HEK293 (cell line): ENCODE data around the gene NAA80.

Experiments
- CTCF ChIA-PET: fragments of 350-600 bp; formaldehyde crosslinking; extraction: SDS; loops from one replicate; lab custom pipeline; 2021; ENCODE audit warnings: antibody characterized with exemption; lab: Yijun Ruan, JAX
- POLR2A ChIA-PET: fragments of 300-600 bp; formaldehyde crosslinking; extraction: SDS; loops from one replicate; lab custom pipeline; 2020; ENCODE audit warnings: antibody characterized with exemption, inconsistent platforms; lab: Yijun Ruan, JAX
- H3K27ac ChIP-seq: fragments of 200-500 bp; sonication (Bioruptor generic); 2 replicates; pipeline ENCODE4 v1.5.1; 2014; ENCODE audit warnings: low read depth, low read length, control low read depth, inconsistent platforms; ENCODE audit errors: extremely low read depth
- H3K36me3 ChIP-seq, 2 experiments: fragments of 200-500 bp in 1 of 2; sonication (Bioruptor generic) in 1 of 2; 1 replicate in 1 of 2; 2 replicates in 1 of 2; pipeline ENCODE4 v1.5.1; 2014 to 2017; ENCODE audit warnings: inconsistent platforms in 2 of 2, low read length in 2 of 2; ENCODE audit not compliant: control insufficient read depth in 2 of 2, insufficient read depth in 1 of 2
- H3K4me1 ChIP-seq: fragments of 200-500 bp; sonication (Bioruptor generic); 2 replicates; pipeline ENCODE4 v1.5.1; 2014; ENCODE audit warnings: mild to moderate bottlenecking, low read length, inconsistent platforms; ENCODE audit not compliant: control insufficient read depth, insufficient read depth
- H3K4me3 ChIP-seq: 2 replicates; pipeline ENCODE4 v1.5.1; 2011; ENCODE audit warnings: low read depth, mild to moderate bottlenecking, control low read depth, low read length, moderate library complexity
- H3K9me3 ChIP-seq: fragments of 200-500 bp; sonication (Bioruptor generic); 2 replicates; pipeline ENCODE4 v1.5.1; 2014; ENCODE audit warnings: low read depth, low read length, inconsistent platforms; ENCODE audit not compliant: control insufficient read depth, insufficient read depth
- EGR2 ChIP-seq: fragments of 450-650 bp; formaldehyde crosslinking; IDR thresholded peaks from 2 replicates; pipeline ENCODE4 v1.5.1; 2016; ENCODE audit warnings: low read depth, missing biosample characterization, missing genetic modification characterization
- GLI4 ChIP-seq: fragments of 450-650 bp; formaldehyde crosslinking; IDR thresholded peaks from 2 replicates; pipeline ENCODE4 v1.5.1; 2016; ENCODE audit warnings: missing biosample characterization, missing genetic modification characterization
- GLIS1 ChIP-seq: fragments of 450-650 bp; formaldehyde crosslinking; IDR thresholded peaks from 2 replicates; pipeline ENCODE4 v1.5.1; 2016; ENCODE audit warnings: missing biosample characterization, missing genetic modification characterization
- KLF10 ChIP-seq: fragments of 450-650 bp; IDR thresholded peaks from 2 replicates; pipeline ENCODE4 v1.5.1; 2018; ENCODE audit warnings: missing biosample characterization, mild to moderate bottlenecking, missing genetic modification characterization
- KLF7 ChIP-seq: fragments of 450-650 bp; formaldehyde crosslinking; IDR thresholded peaks from 2 replicates; pipeline ENCODE4 v1.5.1; 2016; ENCODE audit warnings: missing biosample characterization, missing genetic modification characterization, borderline replicate concordance
- KLF8 ChIP-seq: fragments of 450-650 bp; formaldehyde crosslinking; IDR thresholded peaks from 2 replicates; pipeline ENCODE4 v1.5.1; 2016; ENCODE audit warnings: missing biosample characterization, missing genetic modification characterization
- KLF9 ChIP-seq: fragments of 450-650 bp; formaldehyde crosslinking; IDR thresholded peaks from 2 replicates; pipeline ENCODE4 v1.5.1; 2016; ENCODE audit warnings: missing biosample characterization, missing genetic modification characterization, low read depth
- MZF1 ChIP-seq: fragments of 450-650 bp; formaldehyde crosslinking; IDR thresholded peaks from 2 replicates; pipeline ENCODE4 v1.5.1; 2017; ENCODE audit warnings: missing biosample characterization, missing genetic modification characterization, borderline replicate concordance
- PRDM10 ChIP-seq: fragments of 450-650 bp; formaldehyde crosslinking; IDR thresholded peaks from 2 replicates; pipeline ENCODE4 v1.5.1; 2016; ENCODE audit warnings: missing biosample characterization, missing genetic modification characterization
- SP2 ChIP-seq: fragments of 450-650 bp; formaldehyde crosslinking; IDR thresholded peaks from 2 replicates; pipeline ENCODE4 v1.5.1; 2016; ENCODE audit warnings: missing biosample characterization, missing genetic modification characterization
- ZBTB11 ChIP-seq: fragments of 450-650 bp; formaldehyde crosslinking; conservative IDR thresholded peaks from 2 replicates; pipeline ENCODE4 v1.5.1; 2016; ENCODE audit warnings: low read depth, missing biosample characterization, missing genetic modification characterization
- ZNF132 ChIP-seq: fragments of 450-650 bp; formaldehyde crosslinking; IDR thresholded peaks from 2 replicates; pipeline ENCODE4 v1.5.1; 2017; ENCODE audit warnings: missing biosample characterization, missing genetic modification characterization, borderline replicate concordance
- ZNF133 ChIP-seq: fragments of 450-650 bp; formaldehyde crosslinking; IDR thresholded peaks from 2 replicates; pipeline ENCODE4 v1.5.1; 2016; ENCODE audit warnings: missing biosample characterization, missing genetic modification characterization
- ZNF214 ChIP-seq: fragments of 450-650 bp; formaldehyde crosslinking; IDR thresholded peaks from 2 replicates; pipeline ENCODE4 v1.5.1; 2017; ENCODE audit warnings: missing biosample characterization, mild to moderate bottlenecking, missing genetic modification characterization, borderline replicate concordance
- ZNF280C ChIP-seq: fragments of 450-650 bp; formaldehyde crosslinking; IDR thresholded peaks from 2 replicates; pipeline ENCODE4 v1.5.1; 2016; ENCODE audit warnings: missing biosample characterization, missing genetic modification characterization
- ZNF341 ChIP-seq: fragments of 450-650 bp; formaldehyde crosslinking; IDR thresholded peaks from 2 replicates; pipeline ENCODE4; 2016; ENCODE audit warnings: low read depth, missing biosample characterization, missing genetic modification characterization
- ZNF366 ChIP-seq: fragments of 450-650 bp; formaldehyde crosslinking; conservative IDR thresholded peaks from 2 replicates; pipeline ENCODE4 v1.5.1; 2016; ENCODE audit warnings: missing biosample characterization, missing genetic modification characterization
- ZNF610 ChIP-seq: fragments of 450-650 bp; formaldehyde crosslinking; IDR thresholded peaks from 2 replicates; pipeline ENCODE4 v1.5.1; 2016; ENCODE audit warnings: missing biosample characterization, missing genetic modification characterization, borderline replicate concordance
- ZNF658 ChIP-seq: fragments of 450-650 bp; formaldehyde crosslinking; IDR thresholded peaks from 2 replicates; pipeline ENCODE4; 2016; ENCODE audit warnings: missing biosample characterization, missing genetic modification characterization
- ZNF664 ChIP-seq: fragments of 450-650 bp; formaldehyde crosslinking; IDR thresholded peaks from 2 replicates; pipeline ENCODE4 v1.5.1; 2016; ENCODE audit warnings: missing biosample characterization, missing genetic modification characterization
- ZNF701 ChIP-seq: fragments of 450-650 bp; formaldehyde crosslinking; IDR thresholded peaks from 2 replicates; pipeline ENCODE4 v1.5.1; 2016; ENCODE audit warnings: missing biosample characterization, missing genetic modification characterization
- ZNF76 ChIP-seq: fragments of 450-650 bp; formaldehyde crosslinking; IDR thresholded peaks from 2 replicates; pipeline ENCODE4; 2016; ENCODE audit warnings: low read depth, missing biosample characterization, missing genetic modification characterization, borderline replicate concordance
- ZXDB ChIP-seq: fragments of 450-650 bp; formaldehyde crosslinking; IDR thresholded peaks from 2 replicates; pipeline ENCODE4 v1.5.1; 2016; ENCODE audit warnings: missing biosample characterization, missing genetic modification characterization
- TF ChIP-seq, protein P1 (sequence below): fragments of 450-650 bp; formaldehyde crosslinking; IDR thresholded peaks from 2 replicates; pipeline ENCODE4 v1.5.1; 2017; ENCODE audit warnings: missing biosample characterization, mild to moderate bottlenecking, missing genetic modification characterization, moderate library complexity
- TF ChIP-seq, protein P2 (sequence below): fragments of 450-650 bp; formaldehyde crosslinking; IDR thresholded peaks from 2 replicates; pipeline ENCODE4 v1.5.1; 2017; ENCODE audit warnings: missing biosample characterization, missing genetic modification characterization

The NAA80 gene

GRCh38 chr3:50337175-50337861 is 38.1 kb upstream of the NAA80 start:
- no peaks in the 10 kb centered on the region; the same call in 1 of the 2 replicates for H3K4me1 ChIP-seq
- TF ChIP-seq, protein P1, sequence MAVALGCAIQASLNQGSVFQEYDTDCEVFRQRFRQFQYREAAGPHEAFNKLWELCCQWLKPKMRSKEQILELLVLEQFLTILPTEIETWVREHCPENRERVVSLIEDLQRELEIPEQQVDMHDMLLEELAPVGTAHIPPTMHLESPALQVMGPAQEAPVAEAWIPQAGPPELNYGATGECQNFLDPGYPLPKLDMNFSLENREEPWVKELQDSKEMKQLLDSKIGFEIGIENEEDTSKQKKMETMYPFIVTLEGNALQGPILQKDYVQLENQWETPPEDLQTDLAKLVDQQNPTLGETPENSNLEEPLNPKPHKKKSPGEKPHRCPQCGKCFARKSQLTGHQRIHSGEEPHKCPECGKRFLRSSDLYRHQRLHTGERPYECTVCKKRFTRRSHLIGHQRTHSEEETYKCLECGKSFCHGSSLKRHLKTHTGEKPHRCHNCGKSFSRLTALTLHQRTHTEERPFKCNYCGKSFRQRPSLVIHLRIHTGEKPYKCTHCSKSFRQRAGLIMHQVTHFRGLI, result no peak
- no peak for TF ChIP-seq ZNF366
- TF ChIP-seq, protein P2, sequence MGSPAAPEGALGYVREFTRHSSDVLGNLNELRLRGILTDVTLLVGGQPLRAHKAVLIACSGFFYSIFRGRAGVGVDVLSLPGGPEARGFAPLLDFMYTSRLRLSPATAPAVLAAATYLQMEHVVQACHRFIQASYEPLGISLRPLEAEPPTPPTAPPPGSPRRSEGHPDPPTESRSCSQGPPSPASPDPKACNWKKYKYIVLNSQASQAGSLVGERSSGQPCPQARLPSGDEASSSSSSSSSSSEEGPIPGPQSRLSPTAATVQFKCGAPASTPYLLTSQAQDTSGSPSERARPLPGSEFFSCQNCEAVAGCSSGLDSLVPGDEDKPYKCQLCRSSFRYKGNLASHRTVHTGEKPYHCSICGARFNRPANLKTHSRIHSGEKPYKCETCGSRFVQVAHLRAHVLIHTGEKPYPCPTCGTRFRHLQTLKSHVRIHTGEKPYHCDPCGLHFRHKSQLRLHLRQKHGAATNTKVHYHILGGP (tag by site-specific recombination), result no peak
- no peak for TF ChIP-seq ZNF658 (tag by site-specific recombination)
- no peak for TF ChIP-seq ZNF132 (tag by site-specific recombination)
- TF ChIP-seq SP2, result peak; percentile 92
- TF ChIP-seq ZNF133 (tag by site-specific recombination), result peak; percentile 31; the same call in 1 of the 2 replicates
- peak; percentile 46; the same call in 1 of the 2 replicates for TF ChIP-seq ZXDB (tag by site-specific recombination)
- TF ChIP-seq KLF7, result 0 out of 2 replicates have a peak, but pooled peaks have one; percentile 21
- TF ChIP-seq KLF10 (tag by site-specific recombination), result peak; percentile 27; the same call in 1 of the 2 replicates
- TF ChIP-seq EGR2 (tag by site-specific recombination), result peak; percentile 83
- TF ChIP-seq ZBTB11 (tag by site-specific recombination), result no peak
- no peak for TF ChIP-seq MZF1 (tag by site-specific recombination)
- TF ChIP-seq ZNF214 (tag by site-specific recombination), result no peak
- TF ChIP-seq ZNF701 (tag by site-specific recombination), result no peak
- TF ChIP-seq GLIS1 (tag by site-specific recombination), result peak; percentile 55
- no peak for TF ChIP-seq ZNF610
- peak; percentile 76 for TF ChIP-seq ZNF341 (tag by site-specific recombination)
- no peak for TF ChIP-seq ZNF280C (tag by site-specific recombination)
- TF ChIP-seq ZNF76, result no peak; the same call in 1 of the 2 replicates
- TF ChIP-seq KLF9 (tag by site-specific recombination), result peak; percentile 82
- peak; percentile 19; the same call in 1 of the 2 replicates for TF ChIP-seq PRDM10
- no peak for TF ChIP-seq ZNF664 (tag by site-specific recombination)
- no peak for TF ChIP-seq GLI4 (tag by site-specific recombination)
- peak; percentile 58; the same call in 1 of the 2 replicates for TF ChIP-seq KLF8

More at GRCh38 chr3:50337175-50337861, 38.1 kb upstream of the NAA80 start:
- ChIA-PET POLR2A (interaction anchor here (0.6 to 2.7 kb wide), 27 partner anchors 8 to 1059 kb away, joined by 3 to 63 read pairs (median 5); partner anchors contain the start of genes CYB561D2, GNAI2, HEMK1 and HYAL2), CTCF (interaction anchor here (1.0 to 2.6 kb wide), 7 partner anchors 9 to 205 kb away, joined by 3 to 13 read pairs (median 5); partner anchors contain the start of gene TUSC2)
- H3K27ac ChIP-seq, result peak overlapping the region; percentile 88
- peaks cover 3 to 28% of the 10 kb centered on the region in 2 experiments; a peak in 2 of 3 replicates for H3K36me3 ChIP-seq
- no peaks in the 10 kb centered on the region for H3K9me3 ChIP-seq
- peak overlapping the region; percentile 96 for H3K4me3 ChIP-seq
